ENCODE results near the gene FAM110A. TPM values are rescaled to one million over a fixed set of nuclear protein-coding genes. Genes with fewer than 3 reads are reported as not detected.

FAM110A gene
- total RNA-seq, 1 donor = 5.2 TPM

DNA sequence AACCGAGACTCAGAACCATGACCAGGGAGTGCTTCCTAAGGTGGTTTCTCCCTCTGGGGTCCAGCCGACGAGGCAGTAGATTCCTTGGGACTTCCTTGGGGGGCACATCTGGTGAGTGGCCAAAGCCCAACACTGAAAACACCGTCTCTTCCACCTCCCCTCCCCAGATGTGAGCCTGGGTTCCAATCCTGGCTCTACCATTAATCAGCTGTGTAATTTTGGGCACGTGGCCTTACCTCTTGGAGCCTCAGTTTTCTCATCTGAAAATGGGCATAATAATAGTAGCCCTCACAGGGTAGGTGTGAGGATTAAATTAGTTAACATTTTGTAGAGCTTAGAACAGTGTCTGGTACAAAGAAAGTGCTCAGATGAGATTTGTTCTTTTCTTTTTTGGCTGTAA, 5.5 kb downstream of the FAM110A start:
- no peak for TF ChIP-seq CTCF (IDR thresholded peaks at IDR 0.05; ENCODE audit: insufficient read depth, low read depth, low read length)
- no peak overlapping the region for H3K4me3 ChIP-seq (ENCODE audit: low read depth, low read length)
- no peak for DNase-seq (ENCODE audit: low read depth)

- TF ChIP-seq CTCF (IDR thresholded peaks at IDR 0.05; ENCODE audit: insufficient read depth, low read depth, low read length) = no peak
- no peak overlapping the region for H3K4me3 ChIP-seq (ENCODE audit: low read depth, low read length)
- no peak for DNase-seq (ENCODE audit: low read depth)
Observed at GRCh38 chr20:839626-840025, 6.1 kb downstream of the FAM110A start.

GRCh38 chr20:840503-840857, 7.0 kb downstream of the FAM110A start:
- no peak for DNase-seq (ENCODE audit: low read depth)
- H3K4me3 ChIP-seq (ENCODE audit: low read depth, low read length) = no peak overlapping the region
- TF ChIP-seq CTCF (IDR thresholded peaks at IDR 0.05; ENCODE audit: insufficient read depth, low read depth, low read length) = no peak

GRCh38 chr20:840858-841567, 7.5 kb downstream of the FAM110A start:
- no peak for TF ChIP-seq CTCF (IDR thresholded peaks at IDR 0.05; ENCODE audit: insufficient read depth, low read depth, low read length)
- H3K4me3 ChIP-seq (ENCODE audit: low read depth, low read length) = peak overlapping the region; percentile 55
- DNase-seq (ENCODE audit: low read depth) = peak; percentile 30

DNA sequence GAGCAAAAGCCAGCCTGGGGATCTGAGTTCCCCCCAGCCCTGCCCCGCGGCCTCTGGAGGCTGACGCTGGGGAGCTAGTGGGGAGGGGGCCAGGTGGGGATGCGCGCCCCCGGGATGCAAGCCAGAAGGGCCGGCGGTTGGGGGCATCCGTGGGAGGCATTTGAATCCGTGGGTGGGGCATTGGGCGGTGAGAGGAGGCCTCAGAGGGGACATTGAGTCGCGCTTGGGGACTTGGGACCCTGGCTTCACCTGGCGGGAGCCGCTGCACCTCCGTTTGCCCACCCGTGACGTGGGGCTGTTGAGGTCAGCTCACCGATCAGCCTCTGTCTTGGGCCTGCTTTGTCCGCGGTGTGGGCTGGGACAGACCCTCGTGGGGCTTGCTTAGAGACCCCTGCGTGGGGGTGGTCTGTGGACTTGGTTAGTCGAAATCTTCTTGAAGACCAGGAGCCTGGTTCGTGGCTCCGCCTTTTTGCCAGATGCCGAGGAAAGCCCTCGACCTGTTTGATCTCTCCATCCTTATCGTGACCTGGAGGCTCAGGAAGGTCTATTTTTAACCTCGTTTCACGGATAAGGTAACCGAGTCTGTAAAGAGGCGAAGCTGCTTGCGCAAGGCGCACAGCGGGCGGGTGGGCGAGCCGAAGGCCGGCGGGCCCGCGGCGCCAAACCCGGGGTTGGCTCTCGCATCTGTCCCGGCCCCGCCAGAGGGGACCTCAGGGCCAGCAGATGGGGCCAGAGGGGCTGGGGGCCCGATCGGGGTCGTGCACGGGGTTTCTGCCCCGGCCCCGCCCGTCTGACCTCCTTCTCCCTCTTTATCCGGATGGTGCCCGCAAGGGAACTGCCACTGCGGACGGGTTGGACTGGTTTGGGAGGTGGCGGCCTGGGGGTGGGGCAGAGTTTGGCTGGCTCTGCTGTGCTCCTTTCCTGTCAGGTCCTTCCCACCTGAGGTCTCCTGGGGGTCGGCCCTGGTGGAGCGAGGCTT, 8.3 kb downstream of the FAM110A start:
- no peak for DNase-seq (ENCODE audit: low read depth)
- H3K4me3 ChIP-seq (ENCODE audit: low read depth, low read length) = peak overlapping the region; percentile 55
- TF ChIP-seq CTCF (IDR thresholded peaks at IDR 0.05; ENCODE audit: insufficient read depth, low read depth, low read length) = no peak

DNA sequence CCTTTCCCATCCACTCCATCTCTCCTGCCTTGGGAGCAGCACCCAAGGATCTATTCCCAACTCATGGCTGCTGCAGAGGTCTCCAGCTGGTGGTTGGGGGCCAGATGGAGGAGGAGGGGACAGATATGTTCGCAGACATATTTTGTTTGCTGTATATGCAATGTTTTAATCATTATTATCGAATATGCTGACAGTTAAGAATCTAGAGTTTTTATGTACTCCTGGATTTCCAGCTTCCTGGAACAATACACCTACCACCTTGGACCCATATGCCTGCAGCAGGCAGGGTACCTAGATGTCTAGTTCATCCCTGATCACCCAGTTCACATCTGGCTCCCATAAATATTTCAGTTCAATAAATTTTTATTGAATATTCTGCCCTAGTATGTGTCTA, 9.0 kb downstream of the FAM110A start:
- no peak overlapping the region for H3K4me3 ChIP-seq (ENCODE audit: low read depth, low read length)
- DNase-seq (ENCODE audit: low read depth) = no peak
- TF ChIP-seq CTCF (IDR thresholded peaks at IDR 0.05; ENCODE audit: insufficient read depth, low read depth, low read length) = no peak
